ENCODE results near the gene NTN5.
"Not testable (repeated sequence)": the region's sequence is repeated elsewhere in the genome, so short reads cannot be mapped to it uniquely, and the experiment has no call there.

The NTN5 gene

GRCh38 chr19:48681127-48681470 lies 8.3 kb upstream of the NTN5 start:
- DNase-seq = peak; percentile 81
- no peaks in the 10 kb centered on the region for H3K27me3 ChIP-seq (replicated peaks)
- H3K4me3 ChIP-seq (ENCODE audit: low read depth, low read length) = no peak overlapping the region
- in situ Hi-C loops (cut with HindIII; ENCODE audit: low pct_ligation_motif_present, low sequenced_read_pairs) = no loop called here
- no peak for TF ChIP-seq CTCF (IDR thresholded peaks at IDR 0.05; ENCODE audit: low read depth, low read length, missing control alignments)
- no peak overlapping the region for H3K27ac ChIP-seq
- H3K36me3 ChIP-seq (replicated peaks) = no peaks in the 10 kb centered on the region

GRCh38 chr19:48680436-48681126 lies 7.8 kb upstream of the NTN5 start:
- Histone ChIP-seq H3K36me3 (replicated peaks) (no peaks in the 10 kb centered on the region), H3K27ac (no peak overlapping the region), H3K4me3 (ENCODE audit: low read depth, low read length) (no peak overlapping the region), H3K27me3 (replicated peaks) (no peaks in the 10 kb centered on the region)
- in situ Hi-C loops (cut with HindIII; ENCODE audit: low pct_ligation_motif_present, low sequenced_read_pairs) = no loop called here
- DNase-seq = no peak
- no peak for TF ChIP-seq CTCF (IDR thresholded peaks at IDR 0.05; ENCODE audit: low read depth, low read length, missing control alignments)

GRCh38 chr19:48680006-48680405 lies 7.2 kb upstream of the NTN5 start:
- in situ Hi-C loops (cut with HindIII; ENCODE audit: low pct_ligation_motif_present, low sequenced_read_pairs); H3K36me3 ChIP-seq (replicated peaks); H3K27ac ChIP-seq; H3K4me3 ChIP-seq (ENCODE audit: low read depth, low read length); H3K27me3 ChIP-seq (replicated peaks); DNase-seq: not testable (repeated sequence)

GRCh38 chr19:48678201-48678600 lies 5.4 kb upstream of the NTN5 start:
- no peak for DNase-seq
- in situ Hi-C loops (cut with HindIII; ENCODE audit: low pct_ligation_motif_present, low sequenced_read_pairs) = no loop called here
- no peak for TF ChIP-seq CTCF (IDR thresholded peaks at IDR 0.05; ENCODE audit: low read depth, low read length, missing control alignments)
- Histone ChIP-seq H3K4me3 (ENCODE audit: low read depth, low read length) (no peak overlapping the region), H3K27ac (no peak overlapping the region), H3K27me3 (replicated peaks) (no peaks in the 10 kb centered on the region), H3K36me3 (replicated peaks) (no peaks in the 10 kb centered on the region)

GRCh38 chr19:48676887-48677286 lies 4.1 kb upstream of the NTN5 start:
- no peak for TF ChIP-seq CTCF (IDR thresholded peaks at IDR 0.05; ENCODE audit: low read depth, low read length, missing control alignments)
- no peak overlapping the region for H3K4me3 ChIP-seq (ENCODE audit: low read depth, low read length)
- in situ Hi-C loops (cut with HindIII; ENCODE audit: low pct_ligation_motif_present, low sequenced_read_pairs) = no loop called here
- no peak overlapping the region for H3K27ac ChIP-seq
- no peaks in the 10 kb centered on the region for H3K27me3 ChIP-seq (replicated peaks)
- no peak for DNase-seq
- no peaks in the 10 kb centered on the region for H3K36me3 ChIP-seq (replicated peaks)

GRCh38 chr19:48676487-48676886 lies 3.7 kb upstream of the NTN5 start:
- H3K36me3 ChIP-seq (replicated peaks) = no peaks in the 10 kb centered on the region
- DNase-seq = no peak
- in situ Hi-C loops (cut with HindIII; ENCODE audit: low pct_ligation_motif_present, low sequenced_read_pairs) = no loop called here
- H3K4me3 ChIP-seq (ENCODE audit: low read depth, low read length) = no peak overlapping the region
- H3K27ac ChIP-seq = no peak overlapping the region
- no peak for TF ChIP-seq CTCF (IDR thresholded peaks at IDR 0.05; ENCODE audit: low read depth, low read length, missing control alignments)
- H3K27me3 ChIP-seq (replicated peaks) = no peaks in the 10 kb centered on the region
